SJSA1 (cell line): ENCODE results near the gene TBCEL. TPM values are rescaled to one million over a fixed set of nuclear protein-coding genes. Genes with fewer than 3 reads are reported as not detected.

ENCODE experiments used
- DNase-seq, 2 experiments: peaks; one replicate each; pipeline ENCODE4 v3.0.0-alpha.2; 2015 to 2020; ENCODE audit warnings: low spot score in 2 of 2, low read depth in 1 of 2
- H3K27ac ChIP-seq: fragments of 250-450 bp; sonication (Bioruptor Pico); 2 replicates; pipeline ENCODE4 v1.5.1; 2020; ENCODE audit warnings: mild to moderate bottlenecking, moderate library complexity
- H3K27me3 ChIP-seq: fragments of 250-450 bp; sonication (Bioruptor Pico); replicated peaks from 2 replicates; pipeline ENCODE4 v1.5.1; 2020; ENCODE audit warnings: mild to moderate bottlenecking, moderate library complexity
- H3K36me3 ChIP-seq: fragments of 250-450 bp; sonication (Bioruptor Pico); 2 replicates; pipeline ENCODE4 v1.5.1; 2020; ENCODE audit warnings: mild to moderate bottlenecking
- H3K4me1 ChIP-seq: fragments of 250-450 bp; sonication (Bioruptor Pico); replicated peaks from 2 replicates; pipeline ENCODE4 v1.6.1; 2021; ENCODE audit warnings: mild to moderate bottlenecking
- H3K4me3 ChIP-seq: fragments of 250-450 bp; sonication (Bioruptor Pico); 2 replicates; pipeline ENCODE4 v1.5.1; 2020; ENCODE audit warnings: mild to moderate bottlenecking
- H3K9me3 ChIP-seq: fragments of 250-450 bp; sonication (Bioruptor Pico); replicated peaks from 2 replicates; pipeline ENCODE4 v1.5.1; 2020; ENCODE audit warnings: mild to moderate bottlenecking
- total RNA-seq: library from RNA; depleted of rRNA; stranded (reverse); fragments of >200 nt; shearing (Covaris generic); gene quantifications from 2 replicates; pipeline ENCODE4 v1.2.3, GENCODE V29; 2014

The TBCEL gene
- total RNA-seq, 1 experiment from 2014 or later = 9.7 TPM

DNA sequence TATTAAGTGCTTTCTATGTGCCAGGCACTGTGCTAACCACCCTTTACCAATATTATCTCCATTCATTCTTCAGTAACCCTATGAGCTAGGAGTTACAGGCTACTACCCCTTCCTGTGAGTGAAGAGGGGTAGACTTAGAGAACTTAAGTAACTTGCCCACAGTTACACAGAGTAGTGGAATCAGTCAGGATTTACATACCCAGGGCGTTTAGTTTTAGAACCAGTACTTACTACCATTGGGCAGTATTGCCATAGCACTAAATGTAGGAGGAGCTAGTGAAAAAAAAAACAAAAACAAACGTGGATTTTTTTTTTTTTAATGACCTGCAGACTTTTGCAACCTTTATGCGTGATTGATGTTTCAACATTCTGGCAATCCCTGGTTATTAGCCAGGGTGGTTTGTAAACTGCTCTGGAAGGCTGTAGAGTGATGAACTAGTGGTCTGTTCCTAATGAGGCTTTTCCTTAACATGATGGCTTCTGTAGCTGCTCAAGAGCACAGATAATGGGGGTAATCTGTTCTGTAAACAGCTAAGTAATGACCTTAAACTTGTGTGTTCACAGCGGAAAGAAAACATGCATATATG is 11.4 kb downstream of the TBCEL start:
- Histone ChIP-seq H3K9me3 (no peaks in the 10 kb centered on the region), H3K4me1 (no peaks in the 10 kb centered on the region), H3K4me3 (no peak overlapping the region), H3K27ac (no peak overlapping the region), H3K36me3 (no peaks in the 10 kb centered on the region), H3K27me3 (no peaks in the 10 kb centered on the region)
- DNase-seq = no peak

DNA sequence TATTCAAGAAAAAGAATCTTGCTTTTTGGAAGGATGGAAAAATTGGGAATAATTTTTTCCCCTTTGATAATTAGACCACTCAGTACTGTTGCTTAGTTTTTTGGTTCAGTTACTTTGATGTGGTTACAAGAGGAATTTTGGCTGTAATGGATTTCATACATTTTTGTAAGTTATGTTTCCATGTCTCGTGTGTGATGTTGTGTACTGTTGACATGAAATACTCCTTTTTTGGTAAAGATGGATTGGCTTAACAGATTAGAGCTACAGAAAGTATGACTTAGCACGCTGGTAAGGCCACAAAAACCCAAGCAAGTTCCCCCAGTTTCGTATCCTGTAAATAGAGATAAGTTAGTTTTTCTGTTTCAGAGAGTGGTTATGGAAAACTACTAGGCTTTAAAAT is 11.9 kb downstream of the TBCEL start:
- no peak for DNase-seq
- no peaks in the 10 kb centered on the region for H3K36me3 ChIP-seq
- H3K4me1 ChIP-seq = no peaks in the 10 kb centered on the region
- H3K27ac ChIP-seq = no peak overlapping the region
- H3K9me3 ChIP-seq = no peaks in the 10 kb centered on the region
- no peaks in the 10 kb centered on the region for H3K27me3 ChIP-seq
- no peak overlapping the region for H3K4me3 ChIP-seq

DNA sequence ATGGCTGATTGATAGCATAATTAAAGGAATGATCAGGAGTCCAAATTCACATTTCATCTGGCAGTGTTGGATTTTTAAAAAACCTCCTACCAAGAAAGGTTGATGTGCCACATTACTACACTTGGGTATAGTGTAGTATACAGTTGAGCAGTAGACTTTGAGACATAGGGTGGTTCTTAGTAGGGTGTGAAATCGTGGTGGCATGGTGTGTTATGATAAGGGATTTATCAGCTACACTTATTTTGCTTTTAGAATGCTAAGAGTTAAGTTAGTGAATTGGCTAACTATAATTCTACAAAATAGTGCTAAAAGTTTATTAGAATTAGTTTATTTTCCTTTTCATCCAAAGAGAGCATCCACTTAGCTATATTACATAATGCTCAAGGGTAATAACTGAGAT is 13.1 kb downstream of the TBCEL start:
- Histone ChIP-seq H3K27ac (no peak overlapping the region), H3K4me1 (no peaks in the 10 kb centered on the region), H3K9me3 (no peaks in the 10 kb centered on the region), H3K4me3 (no peak overlapping the region), H3K36me3 (no peaks in the 10 kb centered on the region), H3K27me3 (no peaks in the 10 kb centered on the region)
- DNase-seq = no peak

DNA sequence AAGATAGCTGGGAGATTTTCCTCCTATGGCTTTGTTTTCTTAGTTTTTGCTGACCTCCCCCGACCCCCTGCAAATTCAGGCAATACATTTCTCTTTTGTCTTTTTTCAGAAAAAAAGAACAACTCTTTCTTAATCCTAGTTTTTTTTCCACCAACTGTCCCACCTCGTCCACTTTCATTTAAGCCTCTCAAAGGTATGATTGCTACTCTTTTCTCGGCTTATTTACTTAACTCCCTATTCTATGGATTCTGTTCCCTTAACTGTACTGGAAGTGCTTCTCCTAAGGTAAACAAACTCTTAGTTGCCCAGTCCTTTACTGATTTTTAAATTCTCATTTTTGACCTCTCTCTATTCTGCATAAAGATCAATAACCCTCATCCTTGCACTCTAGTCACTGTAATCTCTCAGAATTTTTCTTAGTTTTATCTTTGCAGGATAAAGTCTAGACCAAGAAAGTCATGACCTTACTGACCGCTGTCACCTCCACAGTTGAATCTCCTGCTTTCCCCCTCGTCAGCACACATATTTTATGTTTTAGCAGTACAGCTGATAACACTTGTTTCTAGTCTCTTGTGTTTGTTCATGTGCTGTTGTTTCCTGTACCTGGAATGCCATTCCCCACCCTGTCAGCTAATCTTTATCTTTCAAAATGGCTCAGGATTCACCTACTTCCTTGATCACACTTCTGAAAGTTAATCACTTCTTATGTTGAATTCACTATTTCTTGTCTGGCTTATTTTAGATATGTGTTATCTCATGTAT is 14.9 kb downstream of the TBCEL start:
- no peaks in the 10 kb centered on the region for H3K27me3 ChIP-seq

DNA sequence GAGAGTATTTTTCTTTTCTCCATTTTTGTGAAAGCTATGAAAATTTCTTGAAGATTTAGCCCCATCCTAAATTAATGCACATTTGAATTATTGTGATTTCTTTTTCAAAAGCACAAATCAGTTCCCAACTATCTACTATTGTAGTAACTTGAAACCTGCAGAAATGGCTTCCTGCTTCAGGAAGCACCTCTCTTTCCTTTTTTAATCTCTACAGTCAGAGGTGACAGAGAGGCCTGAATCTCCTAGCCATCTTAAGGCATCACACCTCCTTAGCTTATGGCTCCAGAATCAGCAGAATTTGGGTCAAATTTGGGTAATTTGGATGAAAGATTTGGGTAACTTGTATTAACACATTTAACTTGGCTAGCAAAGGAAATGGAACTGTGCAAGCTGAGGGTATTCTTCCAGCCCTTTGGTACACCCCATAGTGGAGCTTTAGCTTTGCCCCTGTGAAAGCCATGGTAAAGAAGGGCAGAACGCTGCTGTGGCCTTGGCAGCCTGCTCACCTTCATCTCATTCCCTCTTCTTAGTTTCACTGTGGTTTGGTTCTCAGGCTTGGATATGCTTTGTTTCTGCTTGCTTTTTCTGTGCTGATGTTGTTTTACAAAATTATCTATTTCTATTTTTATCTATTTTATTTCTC is 16.2 kb downstream of the TBCEL start:
- no peak overlapping the region for H3K4me3 ChIP-seq
- DNase-seq = no peak
- no peaks in the 10 kb centered on the region for H3K36me3 ChIP-seq
- no peaks in the 10 kb centered on the region for H3K4me1 ChIP-seq
- no peaks in the 10 kb centered on the region for H3K9me3 ChIP-seq
- no peaks in the 10 kb centered on the region for H3K27me3 ChIP-seq
- H3K27ac ChIP-seq = no peak overlapping the region

More for the DNA sequence above, 14.9 kb downstream of the TBCEL start:
- H3K4me1 ChIP-seq = no peaks in the 10 kb centered on the region
- no peak overlapping the region for H3K4me3 ChIP-seq
- H3K9me3 ChIP-seq = no peaks in the 10 kb centered on the region
- H3K27ac ChIP-seq = no peak overlapping the region
- H3K36me3 ChIP-seq = no peaks in the 10 kb centered on the region
- no peak for DNase-seq

DNA sequence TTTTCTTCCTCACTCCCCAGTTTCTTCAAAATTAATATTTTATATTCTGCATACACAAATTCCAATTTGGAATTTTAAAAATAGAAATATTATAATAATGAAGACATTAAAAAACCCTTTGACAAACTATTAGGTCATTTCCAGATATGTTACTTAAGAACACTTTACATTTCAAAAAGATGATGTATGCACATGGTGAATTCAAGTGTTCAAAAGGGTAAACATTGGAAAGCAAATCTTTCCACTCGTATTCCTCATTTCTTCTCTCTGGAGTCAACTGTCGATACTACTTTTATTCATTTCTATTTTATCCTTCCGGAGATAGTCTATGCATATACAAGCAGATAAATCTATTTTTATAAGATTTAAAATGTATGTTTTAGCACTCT is 16.7 kb downstream of the TBCEL start:
- no peaks in the 10 kb centered on the region for H3K4me1 ChIP-seq
- no peak for DNase-seq
- H3K36me3 ChIP-seq = no peaks in the 10 kb centered on the region
- H3K27ac ChIP-seq = no peak overlapping the region
- H3K27me3 ChIP-seq = no peaks in the 10 kb centered on the region
- H3K4me3 ChIP-seq = no peak overlapping the region
- H3K9me3 ChIP-seq = no peaks in the 10 kb centered on the region

DNA sequence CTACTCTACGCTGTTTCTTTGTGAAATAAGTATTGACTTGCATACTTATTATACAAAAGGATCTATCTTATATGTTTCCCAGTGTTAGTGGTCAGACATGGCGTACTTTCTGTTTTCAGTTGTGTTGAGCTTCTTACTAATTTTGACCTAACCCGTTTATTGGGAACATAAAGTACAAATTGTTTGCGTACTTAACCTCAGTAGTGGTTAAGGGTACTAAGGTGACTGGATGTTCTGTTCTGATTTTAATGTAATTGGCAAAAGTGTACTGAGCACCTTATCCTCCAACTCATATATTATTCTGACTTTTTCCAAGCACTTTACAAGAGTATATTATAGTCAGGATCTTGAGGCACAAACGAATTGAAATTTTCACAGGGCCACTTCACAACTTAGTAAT is 17.2 kb downstream of the TBCEL start:
- H3K4me1 ChIP-seq = no peaks in the 10 kb centered on the region
- no peaks in the 10 kb centered on the region for H3K27me3 ChIP-seq
- H3K9me3 ChIP-seq = no peaks in the 10 kb centered on the region
- no peaks in the 10 kb centered on the region for H3K36me3 ChIP-seq
- DNase-seq = no peak
- H3K4me3 ChIP-seq = no peak overlapping the region
- H3K27ac ChIP-seq = no peak overlapping the region

DNA sequence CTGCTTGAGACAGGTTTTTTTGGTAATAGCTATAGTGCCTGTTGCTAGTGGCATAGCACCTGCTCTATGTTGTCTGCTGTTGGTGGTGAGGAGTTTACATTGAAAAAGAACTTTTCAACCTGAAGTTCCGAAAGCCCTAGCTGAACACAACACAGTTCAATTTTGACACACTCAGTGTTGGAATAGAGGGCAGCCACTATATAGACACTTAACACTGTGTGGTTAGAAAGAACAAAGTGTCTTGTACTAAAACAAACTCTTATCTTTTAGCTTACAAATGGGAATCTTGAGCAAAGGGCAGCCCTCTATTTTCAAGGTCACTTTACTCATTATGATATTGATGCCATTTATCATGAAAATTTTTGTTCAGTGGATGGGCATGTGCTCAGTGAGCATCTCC is 18.4 kb downstream of the TBCEL start:
- Histone ChIP-seq H3K27me3 (no peaks in the 10 kb centered on the region), H3K9me3 (no peaks in the 10 kb centered on the region), H3K36me3 (no peaks in the 10 kb centered on the region), H3K27ac (no peak overlapping the region), H3K4me1 (no peaks in the 10 kb centered on the region), H3K4me3 (no peak overlapping the region)
- no peak for DNase-seq

DNA sequence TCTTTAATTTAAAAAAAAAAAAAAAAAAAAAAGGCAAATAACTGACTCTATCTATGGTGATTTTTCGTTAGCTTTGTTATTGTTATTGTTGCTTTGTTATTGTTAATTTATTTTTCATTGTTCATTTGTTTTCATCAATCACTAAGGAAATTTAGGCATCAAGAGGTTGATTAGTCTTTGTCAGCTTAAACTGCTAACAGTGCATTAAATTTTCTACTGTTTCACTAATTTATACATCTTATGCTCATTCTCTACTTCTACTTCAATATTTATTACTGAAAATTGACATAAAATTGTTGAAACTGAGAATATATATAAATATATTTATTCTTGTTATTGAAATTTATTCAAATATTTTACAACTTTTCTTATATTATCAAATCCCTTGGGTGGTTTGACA is 24.0 kb downstream of the TBCEL start:
- H3K4me1 ChIP-seq = no peaks in the 10 kb centered on the region
- H3K9me3 ChIP-seq = no peaks in the 10 kb centered on the region
- H3K27me3 ChIP-seq = no peaks in the 10 kb centered on the region
- no peak overlapping the region for H3K4me3 ChIP-seq
- no peaks in the 10 kb centered on the region for H3K36me3 ChIP-seq
- no peak overlapping the region for H3K27ac ChIP-seq
- no peak for DNase-seq

DNA sequence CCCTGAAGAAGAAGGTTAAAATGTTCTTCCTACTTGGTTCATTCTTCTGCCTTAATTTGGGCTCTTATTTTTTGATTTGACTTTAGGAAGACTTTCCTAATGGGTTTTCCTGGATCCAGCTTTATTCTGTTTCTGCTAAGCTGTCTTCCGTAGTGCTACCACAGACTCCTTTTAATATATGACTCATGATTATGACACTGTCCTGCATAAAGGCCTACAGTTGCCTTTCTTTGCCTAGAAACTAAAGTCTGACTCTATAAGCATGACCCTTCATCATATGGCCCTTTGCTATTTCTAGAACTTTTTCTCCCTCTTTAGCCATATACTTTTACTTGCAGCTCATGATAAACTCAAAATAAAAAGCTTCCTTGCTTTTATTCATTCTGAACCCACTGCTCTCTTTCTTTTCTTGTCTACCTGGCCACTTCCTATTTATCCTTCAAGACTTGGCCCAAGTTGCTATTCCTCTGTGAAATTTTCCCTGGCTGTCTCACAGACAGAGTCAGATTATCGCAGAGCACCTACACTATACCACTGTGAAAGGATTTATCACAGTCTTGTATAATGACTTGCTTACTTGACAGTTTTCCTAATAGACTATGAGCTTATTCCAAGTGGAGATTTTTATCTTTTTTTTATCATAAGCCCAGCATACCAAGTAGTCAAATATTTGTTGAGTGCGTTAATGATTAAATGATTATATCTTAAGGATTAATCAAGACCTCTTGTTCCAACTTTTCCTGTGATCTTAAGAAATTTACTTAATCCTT is 24.7 kb downstream of the TBCEL start:
- no peak overlapping the region for H3K27ac ChIP-seq
- H3K4me1 ChIP-seq = no peaks in the 10 kb centered on the region
- no peak for DNase-seq
- H3K27me3 ChIP-seq = no peaks in the 10 kb centered on the region
- no peaks in the 10 kb centered on the region for H3K9me3 ChIP-seq
- no peaks in the 10 kb centered on the region for H3K36me3 ChIP-seq
- no peak overlapping the region for H3K4me3 ChIP-seq

DNA sequence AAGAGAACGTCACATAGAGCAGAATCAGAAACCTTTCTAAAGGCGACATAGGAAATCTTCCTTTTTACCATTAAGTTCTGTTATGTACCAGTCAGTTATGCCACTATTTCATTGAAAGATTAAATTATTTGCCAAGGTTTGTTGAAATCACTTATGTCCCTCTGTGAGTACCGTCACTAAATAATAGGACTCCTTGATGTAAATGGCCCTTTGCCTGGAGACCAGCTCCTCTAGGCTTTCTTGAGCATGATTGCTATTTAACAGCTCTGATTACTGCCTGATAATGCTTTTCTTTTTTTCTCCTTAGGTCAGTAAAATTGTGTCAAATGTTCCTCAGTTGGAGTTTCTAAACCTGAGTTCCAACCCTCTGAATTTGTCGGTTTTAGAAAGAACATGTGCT is 29.3 kb downstream of the TBCEL start:
- H3K9me3 ChIP-seq = no peaks in the 10 kb centered on the region
- DNase-seq = no peak
- H3K27me3 ChIP-seq = no peaks in the 10 kb centered on the region
- no peaks in the 10 kb centered on the region for H3K36me3 ChIP-seq
- no peak overlapping the region for H3K27ac ChIP-seq
- H3K4me3 ChIP-seq = no peak overlapping the region
- no peaks in the 10 kb centered on the region for H3K4me1 ChIP-seq

DNA sequence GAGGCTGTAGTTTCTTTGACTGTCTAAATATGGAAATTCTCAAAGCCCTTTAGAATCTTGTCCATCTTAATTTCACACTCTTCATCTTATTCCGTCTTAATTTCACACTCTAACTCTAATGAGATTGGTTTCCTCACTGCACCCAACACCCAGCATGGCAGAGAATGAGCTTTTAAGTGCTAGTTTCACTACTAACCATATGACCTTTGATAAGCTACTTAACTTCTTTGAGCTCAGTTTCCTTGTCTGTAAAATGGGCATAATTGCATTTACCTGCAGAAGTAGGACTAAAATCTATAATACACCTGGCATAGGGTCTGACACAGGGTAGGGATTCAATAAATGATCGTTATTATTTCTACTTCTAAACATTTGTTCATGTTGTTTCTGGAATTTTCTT is 30.4 kb downstream of the TBCEL start:
- Histone ChIP-seq H3K27me3 (no peaks in the 10 kb centered on the region), H3K27ac (no peak overlapping the region), H3K4me3 (no peak overlapping the region), H3K9me3 (no peaks in the 10 kb centered on the region), H3K4me1 (no peaks in the 10 kb centered on the region), H3K36me3 (no peaks in the 10 kb centered on the region)
- no peak for DNase-seq

DNA sequence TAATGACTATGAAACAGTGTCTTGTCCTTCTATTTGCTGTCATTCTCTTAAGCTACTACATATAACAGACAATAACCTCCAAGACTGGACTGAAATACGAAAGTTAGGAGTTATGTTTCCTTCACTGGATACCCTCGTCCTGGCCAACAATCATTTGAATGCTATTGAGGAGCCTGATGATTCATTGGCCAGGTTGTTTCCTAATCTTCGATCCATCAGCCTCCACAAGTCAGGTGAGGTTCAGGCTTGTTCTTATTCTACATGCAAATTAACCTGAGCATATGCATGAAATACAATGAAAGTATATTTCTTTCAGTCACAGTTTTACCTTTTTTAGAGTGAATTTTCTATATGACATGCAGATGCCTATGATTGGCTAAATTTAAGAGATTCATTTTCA is 31.2 kb downstream of the TBCEL start:
- no peak overlapping the region for H3K4me3 ChIP-seq
- DNase-seq = no peak
- H3K4me1 ChIP-seq = no peaks in the 10 kb centered on the region
- no peaks in the 10 kb centered on the region for H3K27me3 ChIP-seq
- H3K27ac ChIP-seq = no peak overlapping the region
- no peaks in the 10 kb centered on the region for H3K36me3 ChIP-seq
- H3K9me3 ChIP-seq = no peaks in the 10 kb centered on the region

DNA sequence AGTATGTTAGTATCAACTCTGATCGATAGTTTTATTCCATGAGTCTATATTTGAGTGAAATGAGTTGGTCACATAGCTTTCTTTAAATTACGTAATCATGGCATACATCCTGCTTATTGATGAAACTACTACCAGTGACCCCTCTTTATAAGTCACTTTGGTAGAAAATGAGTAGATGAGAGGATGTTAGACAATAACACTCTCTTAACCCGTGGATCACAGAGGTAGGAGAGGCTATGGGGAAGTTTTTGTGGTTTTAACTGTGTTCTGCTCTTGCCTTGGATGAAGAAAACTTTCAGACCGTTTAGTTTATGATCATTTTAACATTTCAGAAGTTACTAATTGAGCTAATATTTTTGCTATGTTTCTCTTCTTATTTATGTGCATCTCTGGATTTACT is 34.0 kb downstream of the TBCEL start:
- H3K27ac ChIP-seq = no peak overlapping the region
- no peaks in the 10 kb centered on the region for H3K36me3 ChIP-seq
- DNase-seq = no peak
- no peak overlapping the region for H3K4me3 ChIP-seq
- no peaks in the 10 kb centered on the region for H3K9me3 ChIP-seq
- H3K4me1 ChIP-seq = no peaks in the 10 kb centered on the region
- H3K27me3 ChIP-seq = no peaks in the 10 kb centered on the region
